ENCODE results near the gene ARFGEF3. TPM values are rescaled to one million over a fixed set of nuclear protein-coding genes. Genes with fewer than 3 reads are reported as not detected.

The ARFGEF3 gene
- total RNA-seq, 1 experiment from 2014 or later: 0.71 TPM

DNA sequence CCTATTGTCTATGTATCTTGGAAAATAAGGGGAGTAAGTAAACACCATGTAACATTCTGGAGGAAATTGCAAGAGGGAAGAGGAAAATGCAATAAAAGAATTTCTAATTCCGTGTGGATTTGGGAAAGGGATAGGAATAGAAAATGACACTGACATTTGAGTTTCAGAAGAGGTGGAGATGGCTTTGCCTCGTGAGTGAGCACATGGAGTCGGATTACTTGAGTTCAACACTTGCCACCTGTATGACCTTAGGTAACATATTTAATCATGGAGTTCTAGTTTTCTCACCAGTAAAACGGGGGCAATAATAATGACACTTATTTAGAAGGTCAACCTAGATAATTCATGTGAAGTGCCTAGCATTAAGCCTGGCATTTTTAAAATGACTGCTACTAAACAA, 67.3 kb downstream of the ARFGEF3 start:
- ChIA-PET POLR2A (ENCODE audit: low non-redundant PET) (no interaction called here), CTCF (no interaction called here)
- no peak overlapping the region for H3K4me3 ChIP-seq (ENCODE audit: low read depth, low read length, poor library complexity, severe bottlenecking)
- no TSS peak for BruUV-seq (replicated peaks)
- no peaks in the 10 kb centered on the region for H3K9me3 ChIP-seq (ENCODE audit: low read depth, low read length, poor library complexity, severe bottlenecking)
- H3K27me3 ChIP-seq (replicated peaks; ENCODE audit: insufficient read depth, low read depth, low read length, poor library complexity): no peaks in the 10 kb centered on the region
- no peak overlapping the region for H3K27ac ChIP-seq (ENCODE audit: low read depth, low read length, poor library complexity, severe bottlenecking)
- no peak for DNase-seq (ENCODE audit: low spot score)
- H3K36me3 ChIP-seq (ENCODE audit: insufficient read depth, low read length, poor library complexity, severe bottlenecking): no peaks in the 10 kb centered on the region
- peaks cover 9% of the 10 kb centered on the region for H3K4me1 ChIP-seq (ENCODE audit: insufficient read depth, low read length, poor library complexity, severe bottlenecking)
- intact Hi-C loops (cut with micrococcal nuclease; ENCODE audit: unreplicated experiment): no loop called here
- no peak for TF ChIP-seq EZH2 (IDR thresholded peaks at IDR 0.05; ENCODE audit: borderline replicate concordance, low read depth, low read length, poor library complexity, severe bottlenecking)
- TF ChIP-seq, protein P1, sequence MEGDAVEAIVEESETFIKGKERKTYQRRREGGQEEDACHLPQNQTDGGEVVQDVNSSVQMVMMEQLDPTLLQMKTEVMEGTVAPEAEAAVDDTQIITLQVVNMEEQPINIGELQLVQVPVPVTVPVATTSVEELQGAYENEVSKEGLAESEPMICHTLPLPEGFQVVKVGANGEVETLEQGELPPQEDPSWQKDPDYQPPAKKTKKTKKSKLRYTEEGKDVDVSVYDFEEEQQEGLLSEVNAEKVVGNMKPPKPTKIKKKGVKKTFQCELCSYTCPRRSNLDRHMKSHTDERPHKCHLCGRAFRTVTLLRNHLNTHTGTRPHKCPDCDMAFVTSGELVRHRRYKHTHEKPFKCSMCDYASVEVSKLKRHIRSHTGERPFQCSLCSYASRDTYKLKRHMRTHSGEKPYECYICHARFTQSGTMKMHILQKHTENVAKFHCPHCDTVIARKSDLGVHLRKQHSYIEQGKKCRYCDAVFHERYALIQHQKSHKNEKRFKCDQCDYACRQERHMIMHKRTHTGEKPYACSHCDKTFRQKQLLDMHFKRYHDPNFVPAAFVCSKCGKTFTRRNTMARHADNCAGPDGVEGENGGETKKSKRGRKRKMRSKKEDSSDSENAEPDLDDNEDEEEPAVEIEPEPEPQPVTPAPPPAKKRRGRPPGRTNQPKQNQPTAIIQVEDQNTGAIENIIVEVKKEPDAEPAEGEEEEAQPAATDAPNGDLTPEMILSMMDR (conservative IDR thresholded peaks at IDR 0.05; ENCODE audit: low read depth, low read length): no peak

- BruUV-seq (replicated peaks): no TSS peak
- Histone ChIP-seq H3K36me3 (ENCODE audit: insufficient read depth, low read length, poor library complexity, severe bottlenecking) (no peaks in the 10 kb centered on the region), H3K4me1 (ENCODE audit: insufficient read depth, low read length, poor library complexity, severe bottlenecking) (peaks cover 9% of the 10 kb centered on the region), H3K27me3 (replicated peaks; ENCODE audit: insufficient read depth, low read depth, low read length, poor library complexity) (no peaks in the 10 kb centered on the region), H3K4me3 (ENCODE audit: low read depth, low read length, poor library complexity, severe bottlenecking) (no peak overlapping the region), H3K9me3 (ENCODE audit: low read depth, low read length, poor library complexity, severe bottlenecking) (no peaks in the 10 kb centered on the region), H3K27ac (ENCODE audit: low read depth, low read length, poor library complexity, severe bottlenecking) (no peak overlapping the region)
- DNase-seq (ENCODE audit: low spot score): no peak
- intact Hi-C loops (cut with micrococcal nuclease; ENCODE audit: unreplicated experiment): no loop called here
- ChIA-PET POLR2A (ENCODE audit: low non-redundant PET) (no interaction called here), CTCF (no interaction called here)
- no peak for TF ChIP-seq EZH2 (IDR thresholded peaks at IDR 0.05; ENCODE audit: borderline replicate concordance, low read depth, low read length, poor library complexity, severe bottlenecking)
- TF ChIP-seq, protein P1 (conservative IDR thresholded peaks at IDR 0.05; ENCODE audit: low read depth, low read length): no peak
Measured at GRCh38 chr6:138229663-138230179, 68.0 kb downstream of the ARFGEF3 start.

DNA sequence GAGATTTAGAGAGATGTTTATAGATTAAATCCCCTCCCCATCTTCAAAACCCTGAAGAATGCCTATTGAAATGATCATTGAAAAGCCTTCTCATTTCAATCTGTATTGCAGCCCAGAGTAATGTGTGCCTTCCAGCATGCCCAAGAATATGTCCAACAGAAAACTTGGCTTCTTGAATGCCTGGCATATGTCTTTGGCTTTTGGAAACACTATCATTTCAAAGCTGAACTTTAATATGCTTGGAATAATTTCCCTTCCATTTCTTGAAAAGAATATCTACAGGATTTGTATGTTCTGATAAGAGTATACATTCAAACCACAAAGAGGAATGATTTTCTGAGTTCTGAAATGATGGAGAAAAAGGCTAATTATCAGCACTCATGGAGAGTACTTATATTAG, 68.5 kb downstream of the ARFGEF3 start:
- no peaks in the 10 kb centered on the region for H3K36me3 ChIP-seq (ENCODE audit: insufficient read depth, low read length, poor library complexity, severe bottlenecking)
- BruUV-seq (replicated peaks): no TSS peak
- ChIA-PET CTCF (no interaction called here), POLR2A (ENCODE audit: low non-redundant PET) (interaction anchor here (0.6 kb wide), 1 partner anchor 33 kb away, joined by 3 read pairs; no protein-coding TSS in a partner anchor)
- DNase-seq (ENCODE audit: low spot score): no peak
- peaks cover 9% of the 10 kb centered on the region for H3K4me1 ChIP-seq (ENCODE audit: insufficient read depth, low read length, poor library complexity, severe bottlenecking)
- H3K4me3 ChIP-seq (ENCODE audit: low read depth, low read length, poor library complexity, severe bottlenecking): no peak overlapping the region
- H3K27me3 ChIP-seq (replicated peaks; ENCODE audit: insufficient read depth, low read depth, low read length, poor library complexity): no peaks in the 10 kb centered on the region
- H3K27ac ChIP-seq (ENCODE audit: low read depth, low read length, poor library complexity, severe bottlenecking): no peak overlapping the region
- no peaks in the 10 kb centered on the region for H3K9me3 ChIP-seq (ENCODE audit: low read depth, low read length, poor library complexity, severe bottlenecking)
- TF ChIP-seq EZH2 (IDR thresholded peaks at IDR 0.05; ENCODE audit: borderline replicate concordance, low read depth, low read length, poor library complexity, severe bottlenecking): no peak
- TF ChIP-seq, protein P1 (conservative IDR thresholded peaks at IDR 0.05; ENCODE audit: low read depth, low read length): no peak
- intact Hi-C loops (cut with micrococcal nuclease; ENCODE audit: unreplicated experiment): no loop called here

Data from A673 (cell line).